PFSK-1 (cell line): ENCODE results near the gene WDR33.

Experiments used
- FOXP2 ChIP-seq: optimal IDR thresholded peaks from 2 replicates; pipeline ENCODE3; 2011; ENCODE audit warnings: borderline replicate concordance, control low read depth, inconsistent platforms; ENCODE audit not compliant: insufficient read depth; ENCODE audit errors: extremely low read length, extremely low read depth
- POLR2AphosphoS5 ChIP-seq: IDR thresholded peaks from 2 replicates; pipeline ENCODE4 v1.6.1; 2012; ENCODE audit warnings: low read depth, mild to moderate bottlenecking, control low read depth, low read length, moderate library complexity
- REST ChIP-seq, 2 experiments: IDR thresholded peaks; 2 replicates each; pipeline versions ENCODE4 v1.6.1 to v1.8.0; 2011 to 2012; ENCODE audit warnings: low read depth in 2 of 2, low read length in 2 of 2, control low read depth in 1 of 2, inconsistent platforms in 1 of 2, mild to moderate bottlenecking in 1 of 2, moderate library complexity in 1 of 2; ENCODE audit not compliant: insufficient read depth in 1 of 2
- SIN3A ChIP-seq: IDR thresholded peaks from 2 replicates; pipeline ENCODE4 v1.6.1; 2012; ENCODE audit warnings: mild to moderate bottlenecking, low read length, moderate library complexity, borderline replicate concordance; ENCODE audit not compliant: insufficient read depth
- TAF1 ChIP-seq: IDR thresholded peaks from 2 replicates; pipeline ENCODE4 v1.6.1; 2012; ENCODE audit warnings: low read length, control low read depth, borderline replicate concordance; ENCODE audit not compliant: insufficient read depth

Gene WDR33

GRCh38 chr2:127740665-127741288 lies 70.2 kb downstream of the WDR33 start:
- TF ChIP-seq POLR2AphosphoS5 (no peak), REST (IDR thresholded peaks at IDR 0.05; ENCODE audit: insufficient read depth in 1 of 2, low read depth in 2 of 2, low read length in 2 of 2) (no peak), SIN3A (no peak), TAF1 (no peak), FOXP2 (no peak)

- no peak for TF ChIP-seq TAF1
- TF ChIP-seq POLR2AphosphoS5: no peak
- no peak for TF ChIP-seq REST (IDR thresholded peaks at IDR 0.05; ENCODE audit: insufficient read depth in 1 of 2, low read depth in 2 of 2, low read length in 2 of 2)
- no peak for TF ChIP-seq SIN3A
- no peak for TF ChIP-seq FOXP2
Observed at GRCh38 chr2:127739800-127740199, 71.2 kb downstream of the WDR33 start.

DNA sequence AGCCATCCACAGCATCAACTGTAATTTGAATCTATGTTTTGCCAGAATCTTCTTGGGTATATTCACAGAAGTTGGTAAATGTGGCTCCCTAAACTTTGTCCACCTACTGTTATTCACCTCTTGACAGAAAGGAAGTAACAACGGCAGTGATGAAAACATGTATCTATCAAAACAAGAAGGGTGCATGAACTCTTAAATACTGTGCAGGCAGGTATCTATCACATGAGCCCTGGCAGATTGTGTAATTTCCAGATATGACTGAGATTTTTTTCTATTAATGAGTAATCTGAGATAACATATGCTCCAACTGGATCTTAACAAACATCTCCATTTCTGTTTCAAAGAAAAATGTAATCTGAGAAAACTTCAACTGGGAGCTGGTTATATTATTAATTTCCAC lies 73.1 kb downstream of the WDR33 start:
- TF ChIP-seq POLR2AphosphoS5 (no peak), REST (IDR thresholded peaks at IDR 0.05; ENCODE audit: insufficient read depth in 1 of 2, low read depth in 2 of 2, low read length in 2 of 2) (no peak), SIN3A (no peak), FOXP2 (no peak), TAF1 (no peak)

DNA sequence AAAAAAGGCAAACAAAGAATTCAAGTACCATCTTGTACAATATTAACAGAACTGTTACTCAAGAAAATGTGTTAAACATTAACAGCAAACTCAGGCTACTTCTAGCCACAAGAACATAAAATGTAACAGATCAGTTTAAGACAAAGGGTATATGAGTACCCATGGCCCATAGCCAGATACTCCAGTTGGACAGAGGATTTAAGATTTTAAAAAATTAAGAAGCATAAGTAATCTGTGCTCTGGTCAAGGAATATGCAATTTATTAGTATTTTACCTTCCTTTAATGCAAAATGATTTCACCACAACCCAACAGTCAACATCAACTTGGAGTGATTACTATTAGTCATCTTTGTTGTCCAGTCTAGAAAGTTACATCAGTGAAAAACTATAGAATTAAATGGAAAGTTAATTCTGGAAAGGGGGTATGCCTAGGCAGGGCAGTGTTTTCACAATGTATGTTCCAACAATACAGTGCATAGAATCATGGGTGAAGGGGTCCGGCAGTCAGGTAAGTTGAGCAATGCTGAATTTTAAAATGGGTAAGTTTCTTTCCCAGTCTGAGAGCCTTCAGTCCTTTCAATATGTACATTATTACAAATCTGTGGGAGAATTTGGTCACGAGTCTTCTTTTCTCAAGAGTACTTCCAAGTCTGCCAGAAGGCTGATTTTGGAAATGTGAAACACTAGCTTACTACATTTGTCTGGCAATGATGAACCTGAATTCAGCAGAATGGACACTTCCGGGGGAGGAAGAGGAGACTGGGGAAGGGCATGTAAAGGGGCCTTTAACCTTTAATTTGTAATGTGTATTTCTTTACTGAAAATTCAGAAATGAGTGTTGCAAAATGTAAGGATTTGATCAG lies 75.2 kb downstream of the WDR33 start:
- TF ChIP-seq REST (IDR thresholded peaks at IDR 0.05; ENCODE audit: insufficient read depth in 1 of 2, low read depth in 2 of 2, low read length in 2 of 2) (no peak), POLR2AphosphoS5 (no peak), TAF1 (no peak), FOXP2 (no peak), SIN3A (no peak)
